ENCODE results near the gene SERPING1. TPM values are rescaled to one million over a fixed set of nuclear protein-coding genes. Genes with fewer than 3 reads are reported as not detected.

Gene SERPING1
- polyA plus RNA-seq, 1 donor (not counting 4 experiments of a cell fraction or from before 2014, with no cell fraction given) = 12.8 TPM

- Histone ChIP-seq H3K27ac (ENCODE audit: control insufficient read depth, insufficient read depth, low read length) (no peak overlapping the region), H4K20me1 (ENCODE audit: control insufficient read depth, extremely low read depth, insufficient read depth, low read length) (no peaks in the 10 kb centered on the region), H3K9ac (ENCODE audit: control insufficient read depth, extremely low read depth, insufficient read depth, low read length) (no peak overlapping the region), H3K4me3 (ENCODE audit: control insufficient read depth in 2 of 3, extremely low read depth in 1 of 3, insufficient read depth in 2 of 3, low read depth in 1 of 3, low read length in 3 of 3) (no peak overlapping the region), H3K9me3 (ENCODE audit: control insufficient read depth, low read depth, low read length) (no peaks in the 10 kb centered on the region), H3K27me3 (ENCODE audit: control insufficient read depth, extremely low read depth, insufficient read depth, low read length) (peaks cover 3% of the 10 kb centered on the region), H3K4me2 (ENCODE audit: control insufficient read depth, extremely low read depth, insufficient read depth, low read depth, low read length) (no peak overlapping the region), H3K79me2 (ENCODE audit: control insufficient read depth, insufficient read depth, low read length) (no peaks in the 10 kb centered on the region), H3K36me3 (ENCODE audit: control insufficient read depth in 2 of 2, extremely low read depth in 1 of 2, insufficient read depth in 2 of 2, low read length in 2 of 2) (no peaks in the 10 kb centered on the region), H2AFZ (ENCODE audit: control insufficient read depth, low read length) (no peak overlapping the region), H3K4me1 (ENCODE audit: control insufficient read depth, extremely low read depth, insufficient read depth, low read length) (peaks cover 6% of the 10 kb centered on the region), H3K9me1 (ENCODE audit: control insufficient read depth, extremely low read depth, insufficient read depth, low read length) (no peaks in the 10 kb centered on the region)
- FAIRE-seq (no peak), DNase-seq (ENCODE audit: low read depth, low spot score) (no peak)
- TF ChIP-seq CTCF (optimal IDR thresholded peaks at IDR 0.05 in 1 of 3, IDR thresholded peaks at IDR 0.05 in 1 of 3, conservative IDR thresholded peaks at IDR 0.05 in 1 of 3; ENCODE audit: extremely low read depth in 1 of 3, insufficient read depth in 2 of 3, low read length in 3 of 3) (no peak), EZH2 (IDR thresholded peaks at IDR 0.05; ENCODE audit: low read length) (no peak)
- dilution Hi-C loops (cut with MboI; ENCODE audit: extremely low pct_ligation_motif_present, low sequenced_read_pairs) = no loop called here
Observed at GRCh38 chr11:57596266-57596885, 1.1 kb upstream of the SERPING1 start.

- Histone ChIP-seq H3K9me1 (ENCODE audit: control insufficient read depth, extremely low read depth, insufficient read depth, low read length) (no peaks in the 10 kb centered on the region), H3K4me1 (ENCODE audit: control insufficient read depth, extremely low read depth, insufficient read depth, low read length) (peaks cover 6% of the 10 kb centered on the region), H3K4me3 (ENCODE audit: control insufficient read depth in 2 of 3, extremely low read depth in 1 of 3, insufficient read depth in 2 of 3, low read depth in 1 of 3, low read length in 3 of 3) (peak overlapping the region; percentile 31 to 57 (median 46)), H4K20me1 (ENCODE audit: control insufficient read depth, extremely low read depth, insufficient read depth, low read length) (no peaks in the 10 kb centered on the region), H2AFZ (ENCODE audit: control insufficient read depth, low read length) (peak overlapping the region; percentile 45), H3K79me2 (ENCODE audit: control insufficient read depth, insufficient read depth, low read length) (no peaks in the 10 kb centered on the region), H3K9ac (ENCODE audit: control insufficient read depth, extremely low read depth, insufficient read depth, low read length) (no peak overlapping the region), H3K27me3 (ENCODE audit: control insufficient read depth, extremely low read depth, insufficient read depth, low read length) (peaks cover 3% of the 10 kb centered on the region), H3K36me3 (ENCODE audit: control insufficient read depth in 2 of 2, extremely low read depth in 1 of 2, insufficient read depth in 2 of 2, low read length in 2 of 2) (no peaks in the 10 kb centered on the region), H3K27ac (ENCODE audit: control insufficient read depth, insufficient read depth, low read length) (no peak overlapping the region), H3K4me2 (ENCODE audit: control insufficient read depth, extremely low read depth, insufficient read depth, low read depth, low read length) (peak overlapping the region; percentile 46), H3K9me3 (ENCODE audit: control insufficient read depth, low read depth, low read length) (no peaks in the 10 kb centered on the region)
- no peak for TF ChIP-seq CTCF (optimal IDR thresholded peaks at IDR 0.05 in 1 of 3, IDR thresholded peaks at IDR 0.05 in 1 of 3, conservative IDR thresholded peaks at IDR 0.05 in 1 of 3; ENCODE audit: extremely low read depth in 1 of 3, insufficient read depth in 2 of 3, low read length in 3 of 3)
- TF ChIP-seq EZH2 (IDR thresholded peaks at IDR 0.05; ENCODE audit: low read length) = no peak
- no peak for DNase-seq (ENCODE audit: low read depth, low spot score)
- dilution Hi-C loops (cut with MboI; ENCODE audit: extremely low pct_ligation_motif_present, low sequenced_read_pairs) = no loop called here
- FAIRE-seq = no peak
Observed at GRCh38 chr11:57597916-57598830, 688 bp downstream of the SERPING1 start.

Measured in keratinocyte (primary cell).